Ovary (tissue), 3 donors: ENCODE data around the gene RYR1.

Experiments
- CTCF ChIP-seq, 3 donors: fragments of 450-650 bp in 2 of 3; fragments of 200-600 bp in 1 of 3; IDR thresholded peaks; one replicate each; pipeline versions ENCODE4 v1.5.1 to v1.8.0; 2016 to 2022; ENCODE audit warnings: antibody characterized with exemption in 3 of 3, mild to moderate bottlenecking in 1 of 3
- POLR2A ChIP-seq: fragments of 450-650 bp; IDR thresholded peaks from one replicate; pipeline ENCODE4 v1.6.1; 2017; ENCODE audit warnings: antibody characterized with exemption, mild to moderate bottlenecking, moderate library complexity
- donor health status: DM: no; HTN: no; CAD: no.

GRCh38 chr19:38417146-38417543 lies 16.3 kb upstream of the RYR1 start:
- TF ChIP-seq CTCF (IDR thresholded peaks at IDR 0.05) (no peak), POLR2A (no peak)
